HG03025 (cell line): ENCODE data around the gene IER5L.
A peak's percentile ranks its signal among the peaks of the same experiment; 100 is the strongest.

Experiments used
- ATAC-seq: cut with Tn5 transposase; IDR thresholded peaks from one replicate; pipeline ENCODE4 v1.9.1; 2021; ENCODE audit warnings: mild to moderate bottlenecking, moderate library complexity; ENCODE audit not compliant: unreplicated experiment, low FRiP score

The IER5L gene

GRCh38 chr9:129182625-129183494 is 4.8 kb upstream of the IER5L start:
- no peak for ATAC-seq

- ATAC-seq: no peak
These were observed 4.1 kb upstream of the IER5L start for GRCh38 chr9:129182122-129182521.

- ATAC-seq: no peak
These were observed 3.2 kb upstream of the IER5L start for GRCh38 chr9:129181246-129181645.

- ATAC-seq: no peak
These were observed 714 bp upstream of the IER5L start for GRCh38 chr9:129178568-129179382.

GRCh38 chr9:129177443-129177790 is 644 bp downstream of the IER5L start:
- peak; percentile 21 for ATAC-seq

GRCh38 chr9:129176701-129177442 is 1.2 kb downstream of the IER5L start:
- no peak for ATAC-seq

- ATAC-seq: no peak
These were observed 2.0 kb downstream of the IER5L start for GRCh38 chr9:129175825-129176633.

- ATAC-seq: no peak
These were observed 2.6 kb downstream of the IER5L start for GRCh38 chr9:129175515-129175824.

- ATAC-seq: no peak
These were observed 3.1 kb downstream of the IER5L start for GRCh38 chr9:129174724-129175514.

- ATAC-seq: no peak
These were observed 3.8 kb downstream of the IER5L start for GRCh38 chr9:129174102-129174723.

GRCh38 chr9:129173296-129174101 is 4.6 kb downstream of the IER5L start:
- ATAC-seq: no peak

- ATAC-seq: no peak
These were observed 5.2 kb downstream of the IER5L start for GRCh38 chr9:129172816-129173215.

- ATAC-seq: no peak
These were observed 5.9 kb downstream of the IER5L start for GRCh38 chr9:129171993-129172751.

GRCh38 chr9:129170229-129170628 is 7.8 kb downstream of the IER5L start:
- no peak for ATAC-seq

GRCh38 chr9:129166623-129167557 is 11.2 kb downstream of the IER5L start:
- ATAC-seq: no peak

GRCh38 chr9:129165198-129165597 is 12.9 kb downstream of the IER5L start:
- ATAC-seq: no peak
